Measurements from ENCODE around the gene VGLL2. TPM values are rescaled to one million over a fixed set of nuclear protein-coding genes. Genes with fewer than 3 reads are reported as not detected.
"Not testable (repeated sequence)": the region's sequence is repeated elsewhere in the genome, so short reads cannot be mapped to it uniquely, and the experiment has no call there.

VGLL2 gene
- total RNA-seq, 3 donors from 2014 or later = not detected

- no peaks in the 10 kb centered on the region for H3K36me3 ChIP-seq (ENCODE audit: low read depth)
- intact Hi-C loops (cut with DNase I, micrococcal nuclease) = no loop called here
- TF ChIP-seq CTCF (IDR thresholded peaks at IDR 0.05) = no peak
- H3K4me1 ChIP-seq (ENCODE audit: low read depth) = no peaks in the 10 kb centered on the region
- no peaks in the 10 kb centered on the region for H3K9me3 ChIP-seq
- no peak overlapping the region for H3K4me3 ChIP-seq
- no peak for ATAC-seq
- DNase-seq = no peak
Observed at GRCh38 chr6:117229870-117230269, 35.5 kb upstream of the VGLL2 start.

GRCh38 chr6:117231466-117231865 is 33.9 kb upstream of the VGLL2 start:
- intact Hi-C loops (cut with DNase I, micrococcal nuclease) = no loop called here
- TF ChIP-seq CTCF (IDR thresholded peaks at IDR 0.05) = no peak
- Histone ChIP-seq H3K36me3 (ENCODE audit: low read depth) (no peaks in the 10 kb centered on the region), H3K4me3 (no peak overlapping the region), H3K9me3 (no peaks in the 10 kb centered on the region), H3K4me1 (ENCODE audit: low read depth) (no peaks in the 10 kb centered on the region)
- DNase-seq (no peak), ATAC-seq (no peak)

GRCh38 chr6:117232196-117232595 is 33.2 kb upstream of the VGLL2 start:
- no peak for ATAC-seq
- H3K4me3 ChIP-seq = no peak overlapping the region
- DNase-seq = no peak
- no peak for TF ChIP-seq CTCF (IDR thresholded peaks at IDR 0.05)
- no peaks in the 10 kb centered on the region for H3K4me1 ChIP-seq (ENCODE audit: low read depth)
- H3K9me3 ChIP-seq = no peaks in the 10 kb centered on the region
- intact Hi-C loops (cut with DNase I, micrococcal nuclease) = no loop called here
- no peaks in the 10 kb centered on the region for H3K36me3 ChIP-seq (ENCODE audit: low read depth)

GRCh38 chr6:117233145-117233544 is 32.2 kb upstream of the VGLL2 start:
- intact Hi-C loops (cut with DNase I, micrococcal nuclease) = no loop called here
- Histone ChIP-seq H3K4me3 (no peak overlapping the region), H3K4me1 (ENCODE audit: low read depth) (no peaks in the 10 kb centered on the region), H3K36me3 (ENCODE audit: low read depth) (no peaks in the 10 kb centered on the region), H3K9me3 (no peaks in the 10 kb centered on the region)
- TF ChIP-seq CTCF (IDR thresholded peaks at IDR 0.05) = no peak
- DNase-seq (no peak), ATAC-seq (no peak)

- Histone ChIP-seq H3K36me3 (ENCODE audit: low read depth) (no peaks in the 10 kb centered on the region), H3K9me3 (no peaks in the 10 kb centered on the region), H3K4me1 (ENCODE audit: low read depth) (no peaks in the 10 kb centered on the region), H3K4me3 (no peak overlapping the region)
- DNase-seq (no peak), ATAC-seq (no peak)
- intact Hi-C loops (cut with DNase I, micrococcal nuclease) = no loop called here
- TF ChIP-seq CTCF (IDR thresholded peaks at IDR 0.05) = no peak
Observed at GRCh38 chr6:117237561-117237960, 27.8 kb upstream of the VGLL2 start.

- H3K4me3 ChIP-seq; H3K4me1 ChIP-seq (ENCODE audit: low read depth); H3K36me3 ChIP-seq (ENCODE audit: low read depth); intact Hi-C loops (cut with DNase I, micrococcal nuclease); H3K9me3 ChIP-seq; DNase-seq; ATAC-seq: not testable (repeated sequence)
Observed at GRCh38 chr6:117244571-117244970, 20.8 kb upstream of the VGLL2 start.

- ATAC-seq = not testable (repeated sequence)
Observed at GRCh38 chr6:117244979-117245378, 20.4 kb upstream of the VGLL2 start.

More at GRCh38 chr6:117244979-117245378, 20.4 kb upstream of the VGLL2 start:
- H3K4me3 ChIP-seq; DNase-seq; H3K9me3 ChIP-seq; intact Hi-C loops (cut with DNase I, micrococcal nuclease); H3K36me3 ChIP-seq (ENCODE audit: low read depth); H3K4me1 ChIP-seq (ENCODE audit: low read depth): not testable (repeated sequence)

Measured in mucosa of descending colon (tissue), 3 donors.